H1 (cell line): ENCODE data around the gene TNS2. TPM values are rescaled to one million over a fixed set of nuclear protein-coding genes. Genes with fewer than 3 reads are reported as not detected.

Experiments used
- CTCF ChIA-PET: fragments of 300-600 bp; sonication (Branson Sonifier 250); formaldehyde crosslinking; loops from one replicate; lab custom pipeline; 2021; ENCODE audit not compliant: partially characterized antibody; lab: Charles Lee
- POLR2A ChIA-PET: fragments of 300-600 bp; sonication (Branson Sonifier 250); formaldehyde crosslinking; loops from one replicate; lab custom pipeline; 2021; ENCODE audit warnings: inconsistent platforms; ENCODE audit not compliant: partially characterized antibody; lab: Charles Lee
- DNase-seq, 2 experiments: peaks; one replicate each; pipeline versions ENCODE4 v3.0.0 to v3.0.0-alpha.2; 2010 to 2022; ENCODE audit warnings: low spot score in 2 of 2, low read depth in 1 of 2, mixed read lengths in 1 of 2
- FAIRE-seq: peaks from 2 replicates; lab custom pipeline; 2011; peaks lifted over from hg19 to GRCh38; lab: Jason Lieb, UNC
- H2AFZ ChIP-seq: 2 replicates; pipeline ENCODE4 v1.8.1; 2012; ENCODE audit warnings: low read length, inconsistent platforms
- H2AK5ac ChIP-seq: 2 replicates; pipeline ENCODE4 v1.6.1; 2013; ENCODE audit warnings: low read depth, low read length
- H2BK120ac ChIP-seq: replicated peaks from 2 replicates; pipeline ENCODE3; 2013; ENCODE audit warnings: low read depth, low read length, inconsistent platforms
- H2BK12ac ChIP-seq: 2 replicates; pipeline ENCODE4 v1.6.1; 2013; ENCODE audit warnings: low read depth, low read length
- H2BK15ac ChIP-seq: 2 replicates; pipeline ENCODE4 v1.6.1; 2013; ENCODE audit warnings: low read length
- H2BK20ac ChIP-seq: 2 replicates; pipeline ENCODE4 v1.6.1; 2013; ENCODE audit warnings: low read length
- H2BK5ac ChIP-seq: 2 replicates; pipeline ENCODE4 v1.6.1; 2013; ENCODE audit warnings: low read depth, low read length
- H3K14ac ChIP-seq: 2 replicates; pipeline ENCODE4 v1.6.1; 2013; ENCODE audit warnings: inconsistent platforms; ENCODE audit not compliant: insufficient read length
- H3K18ac ChIP-seq: 2 replicates; pipeline ENCODE4 v1.6.1; 2013; ENCODE audit warnings: low read length; ENCODE audit errors: extremely low read depth
- H3K23ac ChIP-seq: 2 replicates; pipeline ENCODE4 v1.6.1; 2013; ENCODE audit warnings: inconsistent platforms; ENCODE audit not compliant: insufficient read length
- H3K23me2 ChIP-seq: 2 replicates; pipeline ENCODE4 v1.6.1; 2013; ENCODE audit warnings: low read depth, low read length
- H3K27ac ChIP-seq: 2 replicates; pipeline ENCODE4 v1.6.1; 2011; ENCODE audit warnings: low read depth, low read length, inconsistent platforms
- H3K27me3 ChIP-seq, 4 experiments: replicated peaks in 1 of 4; 1 replicate in 1 of 4; 2 replicates in 3 of 4; pipeline versions ENCODE4 v1.6.1 to v1.8.1; 2011 to 2013; ENCODE audit warnings: low read length in 3 of 4, mild to moderate bottlenecking in 3 of 4, inconsistent platforms in 2 of 4, mixed read lengths in 2 of 4, moderate library complexity in 1 of 4; ENCODE audit not compliant: control insufficient read depth in 3 of 4, insufficient read depth in 3 of 4; ENCODE audit errors: extremely low read depth in 1 of 4
- H3K36me3 ChIP-seq, 4 experiments: 2 replicates each; pipeline versions ENCODE4 v1.6.1 to v1.8.1; 2011 to 2013; ENCODE audit warnings: mild to moderate bottlenecking in 4 of 4, low read length in 3 of 4, moderate library complexity in 2 of 4, control low read depth in 1 of 4, inconsistent platforms in 1 of 4; ENCODE audit not compliant: insufficient read depth in 4 of 4, control insufficient read depth in 2 of 4
- H3K4ac ChIP-seq: replicated peaks from 2 replicates; pipeline ENCODE3; 2013; ENCODE audit warnings: low read length, low read depth, mixed read lengths, inconsistent platforms; ENCODE audit not compliant: insufficient read length
- H3K4me1 ChIP-seq, 4 experiments: replicated peaks in 1 of 4; 1 replicate in 1 of 4; 2 replicates in 3 of 4; pipeline versions ENCODE4 v1.6.1 to v1.8.1; 2011 to 2013; ENCODE audit warnings: low read length in 3 of 4, inconsistent platforms in 2 of 4, mixed read lengths in 1 of 4; ENCODE audit not compliant: insufficient read depth in 4 of 4, control insufficient read depth in 3 of 4
- H3K4me2 ChIP-seq, 2 experiments: 2 replicates each; pipeline versions ENCODE4 v1.6.1 to v1.8.1; 2011 to 2013; ENCODE audit warnings: low read depth in 2 of 2, low read length in 2 of 2, control low read depth in 1 of 2, inconsistent platforms in 1 of 2, mild to moderate bottlenecking in 1 of 2; ENCODE audit not compliant: insufficient read depth in 1 of 2
- H3K4me3 ChIP-seq, 4 experiments: fragments of 200-600, 300-600 bp in 1 of 4; sonication (generic), shearing (Covaris generic), sonication (Bioruptor Twin) in 1 of 4; 2 replicates each; pipeline versions ENCODE4 v1.5.1 to v1.8.1; 2011 to 2016; ENCODE audit warnings: low read length in 4 of 4, low read depth in 3 of 4, control low read depth in 2 of 4, inconsistent platforms in 2 of 4, mild to moderate bottlenecking in 2 of 4, mixed read lengths in 1 of 4, moderate library complexity in 1 of 4; ENCODE audit not compliant: insufficient read depth in 2 of 4; ENCODE audit errors: extremely low read depth in 1 of 4
- H3K56ac ChIP-seq: replicated peaks from 2 replicates; pipeline ENCODE3; 2013; ENCODE audit warnings: low read depth, mild to moderate bottlenecking, mixed read lengths, low read length, inconsistent platforms; ENCODE audit not compliant: insufficient read length
- H3K79me1 ChIP-seq: 2 replicates; pipeline ENCODE4 v1.6.1; 2013; ENCODE audit warnings: low read depth, low read length, control low read depth
- H3K79me2 ChIP-seq, 2 experiments: 2 replicates each; pipeline versions ENCODE4 v1.6.1 to v1.8.1; 2012 to 2013; ENCODE audit warnings: low read length in 2 of 2, mild to moderate bottlenecking in 2 of 2, inconsistent platforms in 1 of 2; ENCODE audit not compliant: insufficient read depth in 2 of 2, control insufficient read depth in 1 of 2
- H3K9ac ChIP-seq, 4 experiments: replicated peaks in 1 of 4; 1 replicate in 1 of 4; 2 replicates in 3 of 4; pipeline versions ENCODE4 v1.6.1 to v1.8.1; 2011 to 2013; ENCODE audit warnings: low read depth in 3 of 4, low read length in 3 of 4, control low read depth in 2 of 4, mild to moderate bottlenecking in 2 of 4, moderate library complexity in 2 of 4, inconsistent platforms in 1 of 4; ENCODE audit errors: extremely low read depth in 1 of 4
- H3K9me3 ChIP-seq, 2 experiments: 2 replicates each; pipeline versions ENCODE4 v1.6.1 to v1.8.1; 2012 to 2013; ENCODE audit warnings: mild to moderate bottlenecking in 2 of 2, moderate library complexity in 2 of 2, control low read depth in 1 of 2, inconsistent platforms in 1 of 2, low read depth in 1 of 2, low read length in 1 of 2, mixed read lengths in 1 of 2; ENCODE audit not compliant: insufficient read depth in 2 of 2
- H4K20me1 ChIP-seq, 2 experiments: replicated peaks in 1 of 2; 2 replicates each; pipeline versions ENCODE3 to v1.8.1; 2011 to 2013; ENCODE audit warnings: inconsistent platforms in 2 of 2, low read length in 2 of 2, mild to moderate bottlenecking in 1 of 2; ENCODE audit not compliant: insufficient read depth in 2 of 2, control insufficient read depth in 1 of 2
- H4K5ac ChIP-seq: 2 replicates; pipeline ENCODE4 v1.6.1; 2013; ENCODE audit warnings: low read length, low read depth, mixed read lengths, inconsistent platforms; ENCODE audit not compliant: insufficient read length
- H4K8ac ChIP-seq: 2 replicates; pipeline ENCODE4 v1.8.0; 2013; ENCODE audit warnings: mild to moderate bottlenecking, moderate library complexity, low read length, inconsistent platforms; ENCODE audit not compliant: insufficient read depth; ENCODE audit errors: extremely low read depth
- H4K91ac ChIP-seq: replicated peaks from 2 replicates; pipeline ENCODE3; 2013; ENCODE audit warnings: low read length, mixed read lengths, inconsistent platforms; ENCODE audit not compliant: insufficient read length
- ASH2L ChIP-seq: fragments of 200-600, 300-600 bp; sonication (generic); IDR thresholded peaks from one replicate; pipeline ENCODE4 v1.7.1; 2017; ENCODE audit warnings: low read length
- BRCA1 ChIP-seq: IDR thresholded peaks from 2 replicates; pipeline ENCODE4 v1.6.1; 2012; ENCODE audit warnings: low read depth, low read length, improper control_type of control experiment
- RFX5 ChIP-seq: IDR thresholded peaks from 2 replicates; pipeline ENCODE4 v1.6.1; 2011; ENCODE audit warnings: low read depth, low read length, improper control_type of control experiment, borderline replicate concordance
- SAP30 ChIP-seq: fragments of 300-600 bp; sonication (generic); IDR thresholded peaks from 2 replicates; pipeline ENCODE4 v1.7.1; 2012; ENCODE audit warnings: low read length, moderate library complexity, mild to moderate bottlenecking, inconsistent platforms; ENCODE audit not compliant: insufficient read depth, insufficient replicate concordance
- TAF1 ChIP-seq: IDR thresholded peaks from 2 replicates; pipeline ENCODE4 v1.6.1; 2011; ENCODE audit warnings: mild to moderate bottlenecking, low read depth, low read length
- USF2 ChIP-seq: IDR thresholded peaks from 2 replicates; pipeline ENCODE4 v1.6.1; 2011; ENCODE audit warnings: low read length, improper control_type of control experiment
- ZNF274 ChIP-seq: IDR thresholded peaks from 2 replicates; pipeline ENCODE4 v1.7.0; 2012; ENCODE audit warnings: low read length, borderline replicate concordance; ENCODE audit errors: extremely low read depth
- WGBS, 2 experiments: shearing (Covaris generic) in 1 of 2; methylation state at CpG; one replicate each; pipeline versions ENCODE4 v1.1.6 to v1.1.7; 2013 to 2015; ENCODE audit warnings: low lambda C conversion rate in 2 of 2, mixed read lengths in 2 of 2, inconsistent platforms in 1 of 2, low coverage in 1 of 2, missing lambda C conversion rate in 1 of 2; ENCODE audit not compliant: insufficient replicate concordance in 2 of 2, insufficient coverage in 1 of 2, insufficient read length in 1 of 2; ENCODE audit errors: extremely low coverage in 1 of 2, missing lambda C conversion rate in 1 of 2; 5-methylcytosine and 5-hydroxymethylcytosine counted together
- polyA plus RNA-seq, 7 experiments: library from polyadenylated mRNA; depleted of rRNA in 3 of 7; stranded (reverse) in 5 of 7; unstranded in 2 of 7; fragments of >200 nt in 5 of 7; fragments of 200-250 nt in 2 of 7; gene quantifications; 1 replicate in 5 of 7; 2 replicates in 1 of 7; 4 replicates in 1 of 7; pipeline versions ENCODE4 v1.2.1 to v1.2.3, GENCODE V29; 2011 to 2013; ENCODE audit warnings: missing spikeins in 2 of 7, mixed read lengths in 2 of 7
- total RNA-seq: library from RNA; stranded (reverse); fragmentation: NEBNext Ultra II Directional; extraction: Animal tissue kit (Norgen Biotek cat#: 25700); gene quantifications from 2 replicates; pipeline ENCODE4 v1.2.1, GENCODE V29; 2021

TNS2 gene
- total and polyA plus RNA-seq, 2 of the 8 experiments (the other 6 are each of a cell fraction or from before 2014, with no cell fraction given): 2.8 to 4.7 TPM

GRCh38 chr12:53044896-53045695 lies 4.8 kb upstream of the TNS2 start:
- no peak overlapping the region; the same call in 1 of the 2 replicates for H2BK12ac ChIP-seq
- H2BK20ac ChIP-seq: no peak overlapping the region
- H2BK5ac ChIP-seq: no peak overlapping the region; the same call in 1 of the 2 replicates
- H3K79me1 ChIP-seq: peaks cover 2% of the 10 kb centered on the region; the same call in 1 of the 2 replicates
- no peak overlapping the region for H3K4ac ChIP-seq
- 0 out of 2 replicates have a peak overlapping the region, but pooled peaks have one; percentile 77 for H2AK5ac ChIP-seq
- H4K20me1 ChIP-seq: peaks cover 0 to 10% of the 10 kb centered on the region in 2 experiments
- H3K9ac ChIP-seq: no peak overlapping the region
- H3K27ac ChIP-seq: no peak overlapping the region
- ChIA-PET POLR2A (interaction anchor here (1.0 to 35.6 kb wide), 7 partner anchors 7 to 223 kb away, joined by 3 to 711 read pairs (median 13); partner anchors contain the start of genes EIF4B and ESPL1), CTCF (interaction anchor here (0.6 to 15.7 kb wide), 11 partner anchors 7 to 160 kb away, joined by 3 to 258 read pairs (median 4); no protein-coding TSS in a partner anchor)
- H4K8ac ChIP-seq: no peak overlapping the region
- no peaks in the 10 kb centered on the region for H3K79me2 ChIP-seq
- peak overlapping the region; percentile 41 to 98; a peak in 3 of 4 replicates for H3K4me2 ChIP-seq
- H2BK15ac ChIP-seq: 0 out of 2 replicates have a peak overlapping the region, but pooled peaks have one; percentile 10
- TF ChIP-seq SAP30: no peak
- no peak for TF ChIP-seq BRCA1
- no peak for TF ChIP-seq TAF1
- TF ChIP-seq USF2: no peak
- TF ChIP-seq ZNF274: no peak
- TF ChIP-seq ASH2L: no peak
- no peak for TF ChIP-seq RFX5
- H3K14ac ChIP-seq: no peak overlapping the region
- DNase-seq: no peak
- peaks cover 25 to 56% (median 43%) of the 10 kb centered on the region in 4 experiments for H3K4me1 ChIP-seq
- H3K18ac ChIP-seq: no peak overlapping the region
- H4K5ac ChIP-seq: no peak overlapping the region
- H3K9me3 ChIP-seq: no peaks in the 10 kb centered on the region
- H3K56ac ChIP-seq: no peak overlapping the region
- no peak overlapping the region for H2AFZ ChIP-seq
- peaks cover 0 to 12% (median 3%) of the 10 kb centered on the region in 4 experiments; a peak in 4 of 8 replicates for H3K36me3 ChIP-seq
- no peak overlapping the region for H3K23ac ChIP-seq
- peak overlapping the region in 1 of 4 experiments; percentile 36; a peak in 1 of 8 replicates for H3K4me3 ChIP-seq
- WGBS, 2 experiments: 65% methylated on average over 4 of the region's 4 CpGs; no CpG with 5 or more reads in 1 of the 2 experiments
- no peak overlapping the region for H2BK120ac ChIP-seq
- no peak for FAIRE-seq
- H3K23me2 ChIP-seq: peaks cover 20% of the 10 kb centered on the region
- H3K27me3 ChIP-seq: peaks cover 0 to 20% (median 17%) of the 10 kb centered on the region in 4 experiments; a peak in 6 of 7 replicates
- no peak overlapping the region for H4K91ac ChIP-seq
